AG09319 (cell line): Measurements from ENCODE around the gene POLR2M.

Experiments
- DNase-seq: peaks from one replicate; pipeline ENCODE4 v3.0.0-alpha.2; 2010; ENCODE audit warnings: low read depth; ENCODE audit errors: extremely low read depth
- TF ChIP-seq, protein P1 (sequence below): IDR thresholded peaks from 2 replicates; pipeline ENCODE4 v1.5.1; 2011; ENCODE audit warnings: low read depth, mild to moderate bottlenecking, inconsistent platforms, low read length, moderate library complexity

POLR2M gene

GRCh38 chr15:57705746-57706404 lies 639 bp upstream of the POLR2M start:
- TF ChIP-seq, protein P1, sequence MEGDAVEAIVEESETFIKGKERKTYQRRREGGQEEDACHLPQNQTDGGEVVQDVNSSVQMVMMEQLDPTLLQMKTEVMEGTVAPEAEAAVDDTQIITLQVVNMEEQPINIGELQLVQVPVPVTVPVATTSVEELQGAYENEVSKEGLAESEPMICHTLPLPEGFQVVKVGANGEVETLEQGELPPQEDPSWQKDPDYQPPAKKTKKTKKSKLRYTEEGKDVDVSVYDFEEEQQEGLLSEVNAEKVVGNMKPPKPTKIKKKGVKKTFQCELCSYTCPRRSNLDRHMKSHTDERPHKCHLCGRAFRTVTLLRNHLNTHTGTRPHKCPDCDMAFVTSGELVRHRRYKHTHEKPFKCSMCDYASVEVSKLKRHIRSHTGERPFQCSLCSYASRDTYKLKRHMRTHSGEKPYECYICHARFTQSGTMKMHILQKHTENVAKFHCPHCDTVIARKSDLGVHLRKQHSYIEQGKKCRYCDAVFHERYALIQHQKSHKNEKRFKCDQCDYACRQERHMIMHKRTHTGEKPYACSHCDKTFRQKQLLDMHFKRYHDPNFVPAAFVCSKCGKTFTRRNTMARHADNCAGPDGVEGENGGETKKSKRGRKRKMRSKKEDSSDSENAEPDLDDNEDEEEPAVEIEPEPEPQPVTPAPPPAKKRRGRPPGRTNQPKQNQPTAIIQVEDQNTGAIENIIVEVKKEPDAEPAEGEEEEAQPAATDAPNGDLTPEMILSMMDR: no peak
- DNase-seq: no peak

GRCh38 chr15:57708047-57708446 lies 1.5 kb downstream of the POLR2M start:
- no peak for DNase-seq

DNA sequence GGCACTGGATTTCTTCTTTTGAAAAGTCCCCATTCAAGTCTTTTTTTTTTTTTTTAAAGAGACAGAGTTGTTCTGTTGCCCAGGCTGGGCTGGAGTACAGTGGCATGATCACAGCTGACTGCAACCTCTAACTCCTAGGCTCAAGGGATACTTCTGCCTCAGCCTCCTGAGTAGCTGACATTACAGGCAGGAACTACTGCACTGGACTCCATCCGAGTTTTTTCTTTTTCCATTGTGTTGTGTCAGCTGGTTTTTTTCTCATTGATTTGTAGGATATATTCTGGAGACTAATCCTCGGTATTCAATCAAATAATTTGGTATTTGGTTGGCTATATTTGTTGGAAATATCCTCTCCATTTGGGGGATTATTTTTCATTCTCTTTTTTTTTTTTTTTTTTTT lies 11.8 kb downstream of the POLR2M start:
- TF ChIP-seq, protein P1: no peak
- no peak for DNase-seq

More at GRCh38 chr15:57708047-57708446, 1.5 kb downstream of the POLR2M start:
- TF ChIP-seq, protein P1: no peak

DNA sequence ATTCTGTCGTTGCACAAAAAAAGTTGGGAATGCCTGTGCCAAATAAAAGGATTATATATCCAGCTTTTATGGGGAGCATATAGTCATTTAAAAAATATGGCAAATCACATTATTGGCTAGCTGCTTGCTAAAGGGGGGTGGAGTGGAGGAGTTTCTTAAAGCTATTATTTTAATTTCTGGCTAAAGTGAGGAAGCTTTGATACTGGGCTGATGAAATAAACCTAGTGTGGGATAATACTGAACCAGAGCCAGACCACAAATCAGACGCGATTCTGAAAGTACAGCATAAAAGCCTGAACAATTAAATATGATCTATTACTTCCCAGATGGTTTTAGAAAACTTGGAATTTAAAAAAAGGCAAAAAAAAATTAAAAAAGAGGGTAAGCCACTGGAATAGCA lies 14.4 kb downstream of the POLR2M start:
- DNase-seq: peak; percentile 30
- TF ChIP-seq, protein P1: no peak

GRCh38 chr15:57726411-57726810 lies 19.9 kb downstream of the POLR2M start:
- no peak for DNase-seq
- TF ChIP-seq, protein P1: no peak

- TF ChIP-seq, protein P1: no peak
- no peak for DNase-seq
Observed at GRCh38 chr15:57727031-57727430, 20.5 kb downstream of the POLR2M start.

GRCh38 chr15:57728436-57728835 lies 21.9 kb downstream of the POLR2M start:
- TF ChIP-seq, protein P1: no peak
- no peak for DNase-seq
